ENCODE measurements around the gene IGFN1. TPM values are rescaled to one million over a fixed set of nuclear protein-coding genes. Genes with fewer than 3 reads are reported as not detected.
A peak's percentile ranks its signal among the peaks of the same experiment; 100 is the strongest.

The IGFN1 gene
- total and polyA plus RNA-seq, 9 of the 15 experiments (the other 6 are each of a cell fraction or from before 2014, with no cell fraction given): 0.04 TPM; not detected in 8

- TF ChIP-seq E2F4 (CRISPR knock-in tag; IDR thresholded peaks at IDR 0.05; ENCODE audit: low read depth) (no peak), CGGBP1 (CRISPR knock-in tag; IDR thresholded peaks at IDR 0.05) (no peak), MAFF (IDR thresholded peaks at IDR 0.05; ENCODE audit: low read length) (no peak), ZNF239 (CRISPR knock-in tag; IDR thresholded peaks at IDR 0.05) (no peak), NCOA2 (IDR thresholded peaks at IDR 0.05; ENCODE audit: partially characterized antibody in 2 of 2) (no peak), ZNF175 (CRISPR knock-in tag; IDR thresholded peaks at IDR 0.05; ENCODE audit: low read depth) (no peak), BRD9 (IDR thresholded peaks at IDR 0.05; ENCODE audit: low read depth, partially characterized antibody) (peak; percentile 62), HDAC6 (IDR thresholded peaks at IDR 0.05; ENCODE audit: low read depth, low read length) (no peak), NCOA1 (IDR thresholded peaks at IDR 0.05; ENCODE audit: low read depth) (no peak), HBP1 (CRISPR knock-in tag; IDR thresholded peaks at IDR 0.05) (0 out of 2 replicates have a peak, but pooled peaks have one; percentile 59), ZNF408 (CRISPR knock-in tag; IDR thresholded peaks at IDR 0.05; ENCODE audit: low read depth) (no peak), FOXO4 (CRISPR knock-in tag; IDR thresholded peaks at IDR 0.05) (no peak), ZBTB1 (CRISPR knock-in tag; IDR thresholded peaks at IDR 0.05; ENCODE audit: borderline replicate concordance, low read depth) (no peak), XRCC5 (IDR thresholded peaks at IDR 0.05; ENCODE audit: low read depth, low read length) (no peak), ZFP1 (CRISPR knock-in tag; IDR thresholded peaks at IDR 0.05) (no peak), ZNF212 (CRISPR knock-in tag; IDR thresholded peaks at IDR 0.05) (no peak), TSC22D4 (tag; IDR thresholded peaks at IDR 0.05) (no peak), SREBF2 (CRISPR knock-in tag; IDR thresholded peaks at IDR 0.05) (no peak), ZNF583 (CRISPR knock-in tag; IDR thresholded peaks at IDR 0.05) (peak; percentile 81), FOSL1 (tag; conservative IDR thresholded peaks at IDR 0.05) (peak; percentile 23; the same call in 1 of the 2 replicates), KDM1A (IDR thresholded peaks at IDR 0.05) (peak; percentile 85 to 90), TCF15 (CRISPR knock-in tag; IDR thresholded peaks at IDR 0.05) (peak; percentile 80; the same call in 1 of the 2 replicates), JUND (IDR thresholded peaks at IDR 0.05; ENCODE audit: borderline replicate concordance, low read depth, low read length) (peak; percentile 82), JUND (tag; IDR thresholded peaks at IDR 0.05; ENCODE audit: borderline replicate concordance, low read depth, low read length) (peak; percentile 72; the same call in 1 of the 3 replicates), HDAC1 (IDR thresholded peaks at IDR 0.05) (peak in 1 of 2 experiments; percentile 90; a peak in 1 of 4 replicates), STAG1 (CRISPR knock-in tag; IDR thresholded peaks at IDR 0.05; ENCODE audit: borderline replicate concordance) (no peak)
Observed at GRCh38 chr1:201170533-201171062, 20.0 kb upstream of the IGFN1 start (continued).

Measured in K562 (cell line).